NK-92 treated with Interleukin-12 subunit alpha and Interleukin-12 subunit beta, amount 100 ng/mL, for 24 hours (cell line): Measurements from ENCODE around the gene COPS4.
A peak's percentile ranks its signal among the peaks of the same experiment; 100 is the strongest.
"Not testable (repeated sequence)": the region's sequence is repeated elsewhere in the genome, so short reads cannot be mapped to it uniquely, and the experiment has no call there.

ENCODE experiments used
- DNase-seq: peaks from one replicate; lab custom pipeline; 2025; lab: John Stamatoyannopoulos, UW

Gene COPS4

DNA sequence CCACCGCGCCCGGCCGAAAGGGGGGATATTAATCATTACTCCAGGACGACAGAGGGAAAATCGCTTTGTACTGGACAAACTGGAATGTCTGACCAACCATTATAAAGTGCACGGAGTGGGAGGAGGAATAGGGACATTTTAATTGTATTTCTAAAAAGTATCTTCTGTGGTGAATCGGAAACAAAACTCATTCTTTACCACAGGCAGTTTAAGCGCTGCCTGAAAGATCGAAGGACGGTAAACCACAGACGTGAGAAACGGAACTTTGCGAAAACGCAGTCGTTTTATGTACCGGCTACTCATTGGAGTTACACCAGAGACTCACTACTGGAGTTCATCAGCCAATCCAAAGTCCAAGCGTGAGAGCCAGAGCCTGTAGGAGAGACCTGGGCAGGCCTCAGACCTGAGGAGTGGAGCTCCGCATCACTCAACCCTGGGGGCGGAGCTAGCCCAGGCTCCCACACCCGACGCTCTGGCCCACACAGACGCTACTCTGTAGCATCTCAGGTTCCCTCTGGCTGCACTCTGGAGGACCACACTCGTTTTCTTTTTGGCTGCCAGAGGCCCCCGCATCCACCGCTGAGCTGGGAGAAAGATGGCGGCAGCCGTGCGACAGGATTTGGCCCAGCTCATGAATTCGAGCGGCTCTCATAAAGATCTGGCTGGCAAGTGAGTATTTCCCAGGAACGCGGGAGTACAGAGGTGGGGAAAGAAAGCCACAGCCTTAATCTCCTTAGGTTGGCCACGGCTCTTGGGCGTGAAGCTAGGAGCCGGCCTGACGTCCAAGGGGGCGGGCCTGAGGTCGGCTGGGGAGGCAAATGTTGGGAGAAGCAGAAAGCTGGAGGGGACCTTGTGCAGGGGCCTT, at the start of gene COPS4:
Gene COPS4, plus strand, starts transcription at position 554 of the 865 bp plus-strand sequence. Its CDS starts 42 bp downstream, at position 596.
- DNase-seq = peak; percentile 92

DNA sequence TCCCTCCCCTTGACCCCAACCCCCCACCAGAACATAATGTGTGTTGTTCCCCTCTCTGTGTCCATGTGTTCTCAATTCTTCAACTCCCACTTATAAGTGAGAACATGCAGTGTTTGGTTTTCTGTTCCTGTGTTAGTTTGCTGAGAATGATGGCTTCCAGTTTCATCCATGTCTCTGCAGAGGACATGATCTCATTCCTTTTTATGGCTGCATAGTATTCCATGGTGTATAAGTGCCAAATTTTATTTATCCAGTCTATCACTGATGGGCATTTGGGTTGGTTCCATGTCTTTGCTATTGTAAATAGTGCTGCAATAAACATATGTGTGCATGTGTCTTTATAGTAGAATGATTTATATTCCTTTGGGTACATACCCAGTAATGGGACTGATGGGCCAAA, 47.5 kb upstream of the COPS4 start:
- DNase-seq = not testable (repeated sequence)

DNA sequence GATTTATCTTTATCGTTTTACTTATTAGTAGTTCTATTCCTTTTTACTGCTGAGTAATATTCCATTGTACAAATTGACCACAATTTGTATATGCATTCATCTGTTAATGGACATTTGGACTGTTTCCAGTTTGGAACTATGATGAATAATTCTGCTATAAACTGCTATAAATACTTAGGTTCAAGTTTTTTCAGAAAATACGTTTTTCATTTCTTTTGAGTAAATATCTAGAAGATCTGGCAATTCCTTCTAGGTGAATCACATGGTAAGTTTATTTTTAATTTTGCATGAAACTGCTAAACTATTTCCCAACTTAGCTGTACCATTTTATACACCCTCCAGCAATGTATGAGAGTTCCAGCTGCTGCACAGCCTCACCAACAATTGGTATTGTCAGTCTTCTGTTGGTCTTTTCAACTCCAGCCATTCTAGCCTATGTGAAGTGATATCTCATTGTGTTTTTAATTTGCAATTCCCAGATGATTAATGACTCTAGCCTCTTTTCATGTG, 46.6 kb upstream of the COPS4 start:
- no peak for DNase-seq

- no peak for DNase-seq
Measured at GRCh38 chr4:82989575-82990429, 45.2 kb upstream of the COPS4 start.

GRCh38 chr4:82994834-82995233, 40.1 kb upstream of the COPS4 start:
- no peak for DNase-seq

DNA sequence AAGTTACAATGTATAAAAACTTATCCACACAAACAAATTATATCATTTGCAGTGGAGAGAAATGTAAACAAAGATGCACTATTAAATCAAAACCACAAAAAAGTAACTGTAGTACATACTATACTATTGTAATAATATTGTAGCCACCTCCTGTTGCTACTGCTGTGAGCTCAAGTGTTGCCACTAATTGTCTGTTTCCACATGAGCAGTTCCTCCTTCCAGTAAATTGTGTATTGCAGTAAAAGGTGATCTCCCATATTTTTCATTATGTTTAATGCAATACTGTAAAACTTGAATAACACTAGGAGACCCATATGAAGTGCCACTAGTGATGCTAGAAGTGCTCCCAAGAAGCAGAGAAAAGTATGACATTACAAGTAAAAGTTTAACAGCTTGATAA, 36.1 kb upstream of the COPS4 start:
- no peak for DNase-seq

GRCh38 chr4:83002329-83002728, 32.7 kb upstream of the COPS4 start:
- no peak for DNase-seq

- DNase-seq = not testable (repeated sequence)
Measured at GRCh38 chr4:83003044-83003791, 31.8 kb upstream of the COPS4 start.

- DNase-seq = no peak
Measured at GRCh38 chr4:83009529-83009928, 25.5 kb upstream of the COPS4 start.

- DNase-seq = no peak
Measured at GRCh38 chr4:83010111-83010521, 24.9 kb upstream of the COPS4 start.

DNA sequence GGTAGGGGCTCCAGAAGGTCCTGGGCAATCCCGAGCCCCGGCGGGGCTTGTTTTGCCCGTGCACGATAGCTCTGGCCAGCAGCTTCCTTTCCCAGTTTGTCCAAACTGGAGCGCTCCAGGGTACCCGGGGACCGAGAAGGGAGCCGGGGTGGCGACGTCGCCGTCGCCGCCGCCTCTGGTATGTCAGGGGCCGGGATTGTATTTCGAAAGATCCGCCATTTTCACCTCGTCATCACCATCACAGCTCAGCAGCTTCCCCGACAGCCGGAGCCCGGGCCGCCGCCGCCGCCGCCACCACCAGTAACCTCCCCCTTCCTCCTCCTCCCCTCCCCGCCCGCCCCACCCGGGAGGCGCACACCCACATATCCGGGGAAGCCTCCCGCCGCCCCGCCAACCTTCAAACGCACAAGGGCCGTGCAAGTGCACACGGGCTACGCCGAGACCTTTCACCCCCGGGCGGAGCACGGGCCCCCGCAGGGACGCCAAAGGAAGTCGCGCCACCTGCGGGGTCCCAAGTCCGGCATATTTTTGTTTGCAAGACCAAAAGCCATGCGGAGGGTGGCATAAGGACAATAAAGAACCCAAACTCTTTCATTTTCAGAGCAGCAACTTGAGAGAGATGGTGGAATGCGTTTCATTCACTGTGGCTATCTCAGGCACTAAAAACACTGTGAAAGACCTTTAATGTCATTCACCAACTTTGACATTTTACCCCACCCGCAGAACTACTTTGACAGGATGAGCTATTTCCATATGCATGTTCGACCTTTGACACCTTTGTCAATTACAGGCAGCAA, 24.3 kb upstream of the COPS4 start, which contains the start of gene LIN54:
Gene LIN54, minus strand, starts transcription at position 302 of the 797 bp plus-strand sequence. CDS start 25,979 bp downstream, outside the sequence.
- peak; percentile 79 for DNase-seq

DNA sequence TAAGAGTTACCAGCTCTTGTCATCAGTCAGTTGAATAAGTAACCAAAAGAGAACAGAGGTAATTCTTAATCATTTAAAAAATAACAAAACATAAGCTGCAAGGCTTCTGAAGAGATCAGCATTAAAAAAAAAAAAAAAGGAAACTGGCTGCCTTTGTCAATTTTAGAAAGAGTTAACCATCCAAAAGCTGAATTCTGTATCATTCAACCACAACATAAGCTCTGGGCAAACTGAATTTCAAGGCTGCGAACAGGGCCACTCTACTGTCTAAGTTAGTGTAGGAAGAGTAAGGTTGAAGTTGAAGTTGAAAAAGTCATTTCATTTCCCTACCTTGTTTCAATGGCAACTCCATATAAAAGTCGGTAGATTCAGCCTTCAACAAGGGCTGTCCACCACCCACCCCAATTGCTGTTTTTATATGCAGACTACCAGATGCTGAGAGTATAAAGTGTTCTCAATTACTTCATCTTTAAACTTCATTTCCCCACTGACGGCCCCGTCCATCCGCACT, 23.2 kb upstream of the COPS4 start:
- DNase-seq = no peak

- DNase-seq = peak; percentile 39
Measured at GRCh38 chr4:83012200-83012686, 22.7 kb upstream of the COPS4 start.

GRCh38 chr4:83012687-83013419, 22.1 kb upstream of the COPS4 start:
- peak; percentile 92 for DNase-seq

DNA sequence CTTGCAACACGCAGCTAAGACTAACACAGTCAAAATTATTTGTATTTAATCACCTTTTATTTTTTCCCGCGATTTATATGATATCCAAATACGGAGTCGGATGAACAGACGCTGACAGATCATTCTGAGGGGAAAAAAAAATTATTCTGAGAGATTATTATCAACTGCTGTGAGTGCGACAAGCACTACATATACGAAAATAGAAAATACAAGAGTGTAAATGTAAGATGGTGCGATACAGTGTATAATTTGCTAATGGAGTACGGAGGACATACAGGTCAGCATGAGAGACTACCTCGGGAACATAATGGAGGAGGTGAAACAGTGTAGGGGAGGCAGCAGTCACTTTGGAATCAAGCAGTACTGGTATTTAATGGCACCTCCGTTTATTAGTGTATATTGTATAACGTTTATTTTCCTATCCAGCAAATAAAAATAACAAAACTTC, 21.5 kb upstream of the COPS4 start:
- DNase-seq = no peak

- DNase-seq = no peak
Measured at GRCh38 chr4:83013902-83014301, 21.1 kb upstream of the COPS4 start.

GRCh38 chr4:83019794-83020494, 15.0 kb upstream of the COPS4 start:
- DNase-seq = no peak

DNA sequence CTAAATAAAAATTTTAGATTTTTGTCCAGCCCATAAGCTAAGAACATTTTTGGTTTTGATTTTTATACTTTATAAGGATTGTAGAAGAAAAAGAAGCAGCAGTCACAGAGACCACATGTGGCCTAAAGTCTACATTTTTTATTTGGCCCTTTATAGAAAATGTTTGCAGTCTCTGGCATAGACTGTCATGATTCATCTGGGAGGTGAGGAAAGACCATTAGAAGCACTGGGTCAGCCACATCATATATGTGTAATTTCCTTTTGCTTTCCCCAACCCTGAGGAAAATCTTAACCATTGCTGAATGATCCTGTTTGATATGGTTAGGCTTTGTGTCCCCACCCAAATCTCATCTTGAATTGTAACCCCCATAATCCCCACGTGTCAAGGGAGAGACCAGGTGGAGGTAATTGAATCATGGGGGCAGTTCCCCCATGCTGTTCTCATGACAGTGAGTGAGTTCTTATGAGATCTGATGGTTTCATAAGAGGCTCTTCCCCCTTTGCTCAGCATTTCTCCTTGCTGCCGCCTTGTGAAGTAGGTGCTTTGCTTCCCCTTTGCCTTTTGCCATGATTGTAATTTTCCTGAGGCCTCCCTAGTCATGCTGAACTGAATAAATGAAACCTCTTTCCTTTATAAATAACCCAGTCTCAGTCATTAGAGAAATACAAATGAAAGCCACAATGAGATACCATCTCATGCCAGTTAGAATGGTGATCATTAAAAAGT, 12.1 kb upstream of the COPS4 start:
- no peak for DNase-seq
